B cell (primary cell): ENCODE data around the gene MDC1. TPM values are rescaled to one million over a fixed set of nuclear protein-coding genes. Genes with fewer than 3 reads are reported as not detected.

Experiments used
- ATAC-seq: fragments of 200-7000 bp; cut with Tn5 transposase; one replicate; pipeline ENCODE4 v1.10.0; 2021; ENCODE audit warnings: low read depth, mild to moderate bottlenecking, moderate number of reproducible peaks, moderate library complexity
- CTCF ChIA-PET: fragments of 350-600 bp; sonication (Branson Sonifier 250); formaldehyde crosslinking; loops from one replicate; lab custom pipeline; 2021; ENCODE audit warnings: antibody characterized with exemption, inconsistent platforms; lab: Charles Lee
- POLR2A ChIA-PET: fragments of 350-600 bp; sonication (Branson Sonifier 250); formaldehyde crosslinking; loops from one replicate; lab custom pipeline; 2021; ENCODE audit warnings: antibody characterized with exemption; lab: Charles Lee
- DNase-seq: peaks from one replicate; pipeline ENCODE4 v3.0.0; 2013
- H2AFZ ChIP-seq: 2 replicates; pipeline ENCODE4 v1.6.1; 2012; ENCODE audit warnings: mild to moderate bottlenecking, low read depth, low read length; ENCODE audit not compliant: insufficient read depth, poor library complexity, severe bottlenecking
- H3K27ac ChIP-seq, 2 donors: 1 replicate in 1 of 2; 2 replicates in 1 of 2; pipeline ENCODE4 v1.5.1; 2012 to 2013; ENCODE audit warnings: low read length in 2 of 2, mild to moderate bottlenecking in 2 of 2, moderate library complexity in 1 of 2
- H3K27me3 ChIP-seq, 4 experiments: fragments of 200-600 bp in 1 of 4; sonication (generic) in 1 of 4; replicated peaks in 1 of 4; 1 replicate in 2 of 4; 2 replicates in 2 of 4; pipeline versions ENCODE4 v1.6.1 to v1.7.0; 2013 to 2016; ENCODE audit warnings: low read length in 3 of 4, mild to moderate bottlenecking in 2 of 4, mixed read lengths in 1 of 4, moderate library complexity in 1 of 4; ENCODE audit not compliant: insufficient read depth in 4 of 4, control insufficient read depth in 3 of 4; ENCODE audit errors: control extremely low read depth in 1 of 4
- H3K36me3 ChIP-seq, 2 experiments: replicated peaks in 1 of 2; 1 replicate in 1 of 2; 2 replicates in 1 of 2; pipeline versions ENCODE4 v1.6.1 to v1.7.1; 2013; ENCODE audit warnings: low read length in 1 of 2; ENCODE audit not compliant: insufficient read depth in 2 of 2, control insufficient read depth in 1 of 2; ENCODE audit errors: control extremely low read depth in 1 of 2, extremely low read depth in 1 of 2
- H3K4me1 ChIP-seq, 2 donors: fragments of 200-600 bp in 1 of 2; sonication (generic) in 1 of 2; 1 replicate in 1 of 2; 2 replicates in 1 of 2; pipeline versions ENCODE4 v1.5.1 to v1.6.1; 2013 to 2017; ENCODE audit warnings: low read length in 2 of 2; ENCODE audit not compliant: control insufficient read depth in 2 of 2, insufficient read depth in 2 of 2
- H3K4me2 ChIP-seq: replicated peaks from 2 replicates; pipeline ENCODE3; 2012; ENCODE audit warnings: mild to moderate bottlenecking, low read depth, low read length; ENCODE audit not compliant: poor library complexity, severe bottlenecking
- H3K4me3 ChIP-seq, 5 experiments: fragments of 200-600 bp in 1 of 5; sonication (generic) in 1 of 5; 1 replicate in 3 of 5; 2 replicates in 2 of 5; pipeline versions ENCODE4 v1.5.1 to v1.7.0; 2011 to 2016; ENCODE audit warnings: low read length in 4 of 5, mild to moderate bottlenecking in 4 of 5, low read depth in 2 of 5, control low read depth in 1 of 5, moderate library complexity in 1 of 5; ENCODE audit not compliant: insufficient read depth in 1 of 5; ENCODE audit errors: control extremely low read depth in 1 of 5, extremely low read depth in 1 of 5
- H3K79me2 ChIP-seq: fragments of 200-600 bp; sonication (generic); one replicate; pipeline ENCODE4 v1.6.0; 2016; ENCODE audit warnings: low read length; ENCODE audit not compliant: control insufficient read depth, insufficient read depth
- H3K9ac ChIP-seq: fragments of 200-600 bp; sonication (generic); 2 replicates; pipeline ENCODE4 v1.6.1; 2017; ENCODE audit warnings: mild to moderate bottlenecking, low read length, moderate library complexity
- H3K9me3 ChIP-seq, 3 donors: one replicate each; pipeline versions ENCODE4 v1.6.1 to v1.7.1; 2013; ENCODE audit warnings: low read length in 2 of 3; ENCODE audit not compliant: control insufficient read depth in 2 of 3, insufficient read depth in 1 of 3; ENCODE audit errors: control extremely low read depth in 1 of 3
- H4K20me1 ChIP-seq: 2 replicates; pipeline ENCODE4 v1.6.0; 2012; ENCODE audit warnings: mild to moderate bottlenecking, low read length; ENCODE audit not compliant: insufficient read depth, control insufficient read depth, poor library complexity, severe bottlenecking
- H3K27ac Mint-ChIP-seq: one replicate; pipeline ENCODE4 v1.8.0; 2021; ENCODE audit warnings: mixed read lengths
- H3K27me3 Mint-ChIP-seq: one replicate; pipeline ENCODE4 v1.8.0; 2021; ENCODE audit warnings: mixed read lengths
- H3K4me1 Mint-ChIP-seq: one replicate; pipeline ENCODE4 v1.8.0; 2021; ENCODE audit warnings: mixed read lengths
- H3K4me3 Mint-ChIP-seq: one replicate; pipeline ENCODE4 v1.8.0; 2021; ENCODE audit warnings: mixed read lengths
- H3K9me3 Mint-ChIP-seq: one replicate; pipeline ENCODE4 v1.8.0; 2022; ENCODE audit warnings: mixed read lengths; ENCODE audit not compliant: insufficient read depth
- EZH2 ChIP-seq: IDR thresholded peaks from 2 replicates; pipeline ENCODE4 v1.6.1; 2012; ENCODE audit warnings: borderline replicate concordance, low read depth, mild to moderate bottlenecking, moderate library complexity, low read length; ENCODE audit not compliant: insufficient read depth, poor library complexity, severe bottlenecking
- WGBS: methylation state at CpG from one replicate; pipeline ENCODE4 v1.1.5; 2013; ENCODE audit warnings: missing lambda C conversion rate; ENCODE audit not compliant: insufficient coverage; 5-methylcytosine and 5-hydroxymethylcytosine counted together
- intact Hi-C: fragments of 100-400 bp; cut with micrococcal nuclease; formaldehyde crosslinking; loops from one replicate; pipeline ENCODE4 v1.10.0; 2022
- polyA plus RNA-seq: library from polyadenylated mRNA; depleted of rRNA; stranded (reverse); fragments of >200 nt; gene quantifications from 2 replicates; pipeline ENCODE4 v1.2.3, GENCODE V29; 2012
- total RNA-seq, 2 donors: library from RNA; stranded (reverse); fragments of 120-200 nt in 1 of 2; gene quantifications; 1 replicate in 1 of 2; 2 replicates in 1 of 2; pipeline versions ENCODE4 v1.2.3 to v1.2.4, GENCODE V29; 2013 to 2022
- TF ChIP-seq, protein P1 (sequence below): fragments of 200-600 bp; IDR thresholded peaks from one replicate; pipeline ENCODE4 v1.8.0; 2022; ENCODE audit warnings: antibody characterized with exemption, mild to moderate bottlenecking

MDC1 gene
- total and polyA plus RNA-seq, 2 donors (not counting 1 experiment from before 2014, with no cell fraction given), result 24.9 to 87.4 TPM

DNA sequence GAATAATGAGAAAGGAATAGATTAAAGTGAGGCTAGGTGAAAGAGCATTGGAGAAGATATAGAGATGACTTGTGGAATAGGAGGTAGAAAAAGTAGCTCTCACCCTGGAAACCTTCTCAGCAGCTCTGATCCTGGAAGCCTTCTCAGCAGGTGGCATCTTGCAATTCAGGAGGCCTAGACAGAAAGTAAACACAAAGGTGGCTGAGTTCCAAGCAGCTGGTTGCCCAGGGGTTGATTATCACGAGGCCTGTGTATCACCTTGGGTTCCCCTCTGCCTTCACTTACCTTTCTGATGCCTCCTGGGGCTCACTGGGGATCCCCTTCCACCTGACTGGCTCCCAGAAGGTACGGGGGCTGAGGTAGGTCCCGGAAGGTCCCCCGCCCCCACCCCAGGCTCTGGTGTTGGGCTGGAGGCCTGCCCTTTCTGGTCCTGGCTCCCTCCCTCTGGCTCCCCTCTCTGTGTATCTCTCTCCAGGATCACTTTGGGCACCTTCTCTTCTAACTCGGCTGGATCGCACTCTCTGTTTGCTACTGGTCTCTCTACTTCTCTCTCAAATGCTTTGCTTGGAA lies 9.7 kb downstream of the MDC1 start:
- Mint-ChIP-seq H3K4me3 (no peak overlapping the region), H3K27me3 (no peaks in the 10 kb centered on the region), H3K4me1 (peaks cover 3% of the 10 kb centered on the region), H3K27ac (no peak overlapping the region), H3K9me3 (no peaks in the 10 kb centered on the region)
- WGBS, result 92% methylated on average over 6 of the region's 6 CpGs
- no peak overlapping the region for H3K4me3 ChIP-seq
- intact Hi-C loops, result no loop called here
- POLR2A ChIA-PET, result interaction anchor here (0.8 to 1.2 kb wide), 2 partner anchors 10 to 13 kb away, joined by 3 to 8 read pairs; partner anchors contain the start of gene MDC1
- TF ChIP-seq, protein P1, sequence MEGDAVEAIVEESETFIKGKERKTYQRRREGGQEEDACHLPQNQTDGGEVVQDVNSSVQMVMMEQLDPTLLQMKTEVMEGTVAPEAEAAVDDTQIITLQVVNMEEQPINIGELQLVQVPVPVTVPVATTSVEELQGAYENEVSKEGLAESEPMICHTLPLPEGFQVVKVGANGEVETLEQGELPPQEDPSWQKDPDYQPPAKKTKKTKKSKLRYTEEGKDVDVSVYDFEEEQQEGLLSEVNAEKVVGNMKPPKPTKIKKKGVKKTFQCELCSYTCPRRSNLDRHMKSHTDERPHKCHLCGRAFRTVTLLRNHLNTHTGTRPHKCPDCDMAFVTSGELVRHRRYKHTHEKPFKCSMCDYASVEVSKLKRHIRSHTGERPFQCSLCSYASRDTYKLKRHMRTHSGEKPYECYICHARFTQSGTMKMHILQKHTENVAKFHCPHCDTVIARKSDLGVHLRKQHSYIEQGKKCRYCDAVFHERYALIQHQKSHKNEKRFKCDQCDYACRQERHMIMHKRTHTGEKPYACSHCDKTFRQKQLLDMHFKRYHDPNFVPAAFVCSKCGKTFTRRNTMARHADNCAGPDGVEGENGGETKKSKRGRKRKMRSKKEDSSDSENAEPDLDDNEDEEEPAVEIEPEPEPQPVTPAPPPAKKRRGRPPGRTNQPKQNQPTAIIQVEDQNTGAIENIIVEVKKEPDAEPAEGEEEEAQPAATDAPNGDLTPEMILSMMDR, result no peak
- no peak for TF ChIP-seq EZH2
- no peaks in the 10 kb centered on the region for H3K9me3 ChIP-seq
- H3K4me2 ChIP-seq, result no peak overlapping the region
- peaks cover 5 to 62% of the 10 kb centered on the region in 2 experiments for H3K36me3 ChIP-seq
- H3K9ac ChIP-seq, result no peak overlapping the region
- H3K4me1 ChIP-seq, result no peaks in the 10 kb centered on the region
- ATAC-seq (no peak), DNase-seq (no peak)
- CTCF ChIA-PET, result interaction anchor here (1.4 kb wide), 1 partner anchor 28 kb away, joined by 5 read pairs; no protein-coding TSS in a partner anchor
- H2AFZ ChIP-seq, result no peak overlapping the region
- no peak overlapping the region for H3K27ac ChIP-seq
- no peaks in the 10 kb centered on the region for H3K27me3 ChIP-seq
- peaks cover 5% of the 10 kb centered on the region for H3K79me2 ChIP-seq
- H4K20me1 ChIP-seq, result no peaks in the 10 kb centered on the region

DNA sequence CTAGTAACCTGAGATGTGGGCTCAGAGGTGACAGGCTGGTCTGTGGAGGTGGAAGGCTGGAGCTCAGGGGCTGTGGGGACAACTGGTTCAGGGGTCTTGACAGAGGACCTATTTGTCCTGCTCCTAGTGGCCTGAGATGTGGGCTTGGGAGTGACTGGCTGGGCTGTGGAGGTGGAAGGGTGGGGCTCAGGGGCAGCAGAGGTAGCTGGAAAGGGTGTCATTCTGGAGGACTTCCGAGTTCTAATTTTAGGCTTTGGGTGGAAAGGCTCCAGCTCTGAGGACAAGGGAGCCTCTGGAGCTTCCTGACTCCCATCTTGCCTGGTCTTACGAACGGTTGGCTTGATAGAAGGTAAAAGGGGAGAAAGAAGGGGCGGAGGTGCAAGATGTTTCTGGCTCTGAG lies 11.5 kb downstream of the MDC1 start:
- ChIA-PET POLR2A (no interaction called here), CTCF (interaction anchor here (1.8 to 4.1 kb wide), 2 partner anchors 17 to 27 kb away, joined by 4 to 15 read pairs; no protein-coding TSS in a partner anchor)
- H3K27ac Mint-ChIP-seq, result no peak overlapping the region
- no peak overlapping the region for H3K4me3 ChIP-seq
- H3K9ac ChIP-seq, result no peak overlapping the region
- no peaks in the 10 kb centered on the region for H3K27me3 Mint-ChIP-seq
- H3K4me2 ChIP-seq, result no peak overlapping the region
- H3K4me3 Mint-ChIP-seq, result no peak overlapping the region
- no peaks in the 10 kb centered on the region for H4K20me1 ChIP-seq
- no peaks in the 10 kb centered on the region for H3K27me3 ChIP-seq
- no peaks in the 10 kb centered on the region for H3K4me1 ChIP-seq
- no peak overlapping the region for H3K27ac ChIP-seq
- peaks cover 3 to 45% of the 10 kb centered on the region in 2 experiments for H3K36me3 ChIP-seq
- no peaks in the 10 kb centered on the region for H3K4me1 Mint-ChIP-seq
- 100% methylated on average over 4 of the region's 4 CpGs for whole genome bisulfite sequencing
- peaks cover 5% of the 10 kb centered on the region for H3K79me2 ChIP-seq
- TF ChIP-seq, protein P1, result no peak
- no peak for TF ChIP-seq EZH2
- ATAC-seq (no peak), DNase-seq (no peak)
- intact Hi-C loops, result no loop called here
- no peaks in the 10 kb centered on the region for H3K9me3 Mint-ChIP-seq
- H2AFZ ChIP-seq, result no peak overlapping the region
- no peaks in the 10 kb centered on the region for H3K9me3 ChIP-seq
